ENCODE results near the gene UGT1A10. TPM values are rescaled to one million over a fixed set of nuclear protein-coding genes. Genes with fewer than 3 reads are reported as not detected.

Gene UGT1A10
- total and polyA plus RNA-seq, 10 of the 15 experiments (the other 5 are each of a cell fraction or from before 2014, with no cell fraction given): not detected

DNA sequence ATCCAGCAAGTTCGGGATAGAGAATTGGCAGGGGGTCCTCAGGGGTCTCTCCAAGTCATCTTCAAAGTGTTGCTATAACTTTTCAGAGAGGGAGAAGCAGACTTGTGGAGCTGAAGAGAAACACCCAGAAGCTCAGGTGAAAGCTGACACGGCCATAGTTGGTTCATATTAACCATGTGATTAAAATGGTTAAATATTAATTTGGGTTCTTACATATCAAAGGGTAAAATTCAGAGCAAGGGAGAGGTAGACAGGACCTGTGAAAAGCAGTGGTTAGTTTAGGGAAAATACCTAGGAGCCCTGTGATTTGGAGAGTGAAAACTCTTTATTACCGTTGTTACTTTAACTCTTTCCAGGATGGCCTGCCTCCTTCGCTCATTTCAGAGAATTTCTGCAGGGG, 56.4 kb downstream of the UGT1A10 start, which contains the start of gene UGT1A6:
Gene UGT1A6, plus strand, starts transcription at position 243 of the 400 bp plus-strand sequence. Its CDS starts 115 bp downstream, at position 358.
- TF ChIP-seq EGR1 (IDR thresholded peaks at IDR 0.05; ENCODE audit: borderline replicate concordance in 1 of 2, low read depth in 2 of 2, low read length in 2 of 2) (no peak), RUNX3 (IDR thresholded peaks at IDR 0.05; ENCODE audit: low read length) (no peak), TCF7 (IDR thresholded peaks at IDR 0.05; ENCODE audit: borderline replicate concordance) (no peak), SRF (IDR thresholded peaks at IDR 0.05; ENCODE audit: low read depth in 2 of 2, low read length in 2 of 2) (no peak), ZBTB4 (CRISPR knock-in tag; IDR thresholded peaks at IDR 0.05) (no peak), STAT1 (conservative IDR thresholded peaks at IDR 0.05) (no peak), RBBP5 (conservative IDR thresholded peaks at IDR 0.05) (no peak), BCL11A (IDR thresholded peaks at IDR 0.05; ENCODE audit: low read depth, low read length) (no peak), ETV6 (conservative IDR thresholded peaks at IDR 0.05 in 1 of 2, IDR thresholded peaks at IDR 0.05 in 1 of 2; ENCODE audit: borderline replicate concordance in 1 of 2, low read depth in 1 of 2) (no peak)
- TF ChIP-seq, protein P1, sequence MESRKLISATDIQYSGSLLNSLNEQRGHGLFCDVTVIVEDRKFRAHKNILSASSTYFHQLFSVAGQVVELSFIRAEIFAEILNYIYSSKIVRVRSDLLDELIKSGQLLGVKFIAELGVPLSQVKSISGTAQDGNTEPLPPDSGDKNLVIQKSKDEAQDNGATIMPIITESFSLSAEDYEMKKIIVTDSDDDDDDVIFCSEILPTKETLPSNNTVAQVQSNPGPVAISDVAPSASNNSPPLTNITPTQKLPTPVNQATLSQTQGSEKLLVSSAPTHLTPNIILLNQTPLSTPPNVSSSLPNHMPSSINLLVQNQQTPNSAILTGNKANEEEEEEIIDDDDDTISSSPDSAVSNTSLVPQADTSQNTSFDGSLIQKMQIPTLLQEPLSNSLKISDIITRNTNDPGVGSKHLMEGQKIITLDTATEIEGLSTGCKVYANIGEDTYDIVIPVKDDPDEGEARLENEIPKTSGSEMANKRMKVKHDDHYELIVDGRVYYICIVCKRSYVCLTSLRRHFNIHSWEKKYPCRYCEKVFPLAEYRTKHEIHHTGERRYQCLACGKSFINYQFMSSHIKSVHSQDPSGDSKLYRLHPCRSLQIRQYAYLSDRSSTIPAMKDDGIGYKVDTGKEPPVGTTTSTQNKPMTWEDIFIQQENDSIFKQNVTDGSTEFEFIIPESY (IDR thresholded peaks at IDR 0.05): no peak
- intact Hi-C loops (cut with micrococcal nuclease; ENCODE audit: unreplicated experiment): no loop called here
- DNase-seq (ENCODE audit: low read depth, low spot score) (no peak), FAIRE-seq (no peak), ATAC-seq (no peak)
- Histone ChIP-seq H3K4me1 (ENCODE audit: control insufficient read depth, insufficient read depth, low read length) (no peaks in the 10 kb centered on the region), H4K20me1 (ENCODE audit: control insufficient read depth, insufficient read depth) (no peaks in the 10 kb centered on the region), H3K27ac (ENCODE audit: control insufficient read depth, insufficient read depth) (no peak within 1 kb of the TSS), H3K27me3 (replicated peaks in 1 of 2; ENCODE audit: control insufficient read depth in 2 of 2, insufficient read depth in 2 of 2, low read length in 1 of 2) (0 out of 4 replicates have a peak, but pooled peaks cover 0 to 3% of the 10 kb centered on the region in 2 experiments), H3K36me3 (ENCODE audit: control insufficient read depth in 2 of 2, insufficient read depth in 2 of 2, low read length in 1 of 2) (no peaks in the 10 kb centered on the region), H3K4me2 (ENCODE audit: control insufficient read depth, insufficient read depth) (no peak within 1 kb of the TSS), H3K79me2 (ENCODE audit: control insufficient read depth, insufficient read depth, low read length) (no peaks in the 10 kb centered on the region), H3K9ac (ENCODE audit: control insufficient read depth, insufficient read depth, low read length) (no peak within 1 kb of the TSS), H2AFZ (ENCODE audit: control insufficient read depth, low read depth, low read length) (no peak within 1 kb of the TSS), H3K4me3 (no peak within 1 kb of the TSS), H3K9me3 (replicated peaks; ENCODE audit: control insufficient read depth, insufficient read depth, low read length) (no peaks in the 10 kb centered on the region)
- BruUV-seq (replicated peaks): no TSS peak
- WGBS (ENCODE audit: insufficient coverage, insufficient replicate concordance, low lambda C conversion rate, missing lambda C conversion rate): 23% methylated on average over 4 of the region's 4 CpGs
- RAD21 ChIA-PET (ENCODE audit: unreplicated experiment): no interaction called here
- SMC1A ChIA-PET (ENCODE audit: uncharacterized antibody, unreplicated experiment): no interaction called here
- in situ Hi-C loops (cut with MboI): no loop called here
- CTCF ChIA-PET: interaction anchor here (0.8 kb wide), 1 partner anchor 18 kb away, joined by 3 read pairs; no protein-coding TSS in a partner anchor
- POLR2A ChIA-PET: no interaction called here

Data from GM12878 (cell line).